Glutamatergic neuron (in vitro differentiated cells): ENCODE data around the gene FGFR1OP2. TPM values are rescaled to one million over a fixed set of nuclear protein-coding genes. Genes with fewer than 3 reads are reported as not detected.

Experiments
- DNase-seq: peaks from one replicate; pipeline ENCODE4 v3.0.0; 2022
- H3K27ac Mint-ChIP-seq: one replicate; pipeline ENCODE4 v1.8.0; 2020; ENCODE audit warnings: mild to moderate bottlenecking, mixed read lengths, inconsistent platforms; ENCODE audit not compliant: unreplicated experiment
- H3K27me3 Mint-ChIP-seq: one replicate; pipeline ENCODE4 v1.8.0; 2020; ENCODE audit warnings: mild to moderate bottlenecking, moderate library complexity, mixed read lengths, inconsistent platforms; ENCODE audit not compliant: unreplicated experiment
- H3K36me3 Mint-ChIP-seq: one replicate; pipeline ENCODE4 v1.8.0; 2020; ENCODE audit warnings: mild to moderate bottlenecking, mixed read lengths, inconsistent platforms; ENCODE audit not compliant: unreplicated experiment
- H3K4me1 Mint-ChIP-seq: one replicate; pipeline ENCODE4 v1.8.0; 2020; ENCODE audit warnings: mild to moderate bottlenecking, low read depth, mixed read lengths, inconsistent platforms; ENCODE audit not compliant: unreplicated experiment
- H3K4me3 Mint-ChIP-seq: one replicate; pipeline ENCODE4 v1.8.0; 2020; ENCODE audit warnings: mild to moderate bottlenecking, mixed read lengths, inconsistent platforms; ENCODE audit not compliant: unreplicated experiment
- H3K9me3 Mint-ChIP-seq: one replicate; pipeline ENCODE4 v1.8.0; 2020; ENCODE audit warnings: mild to moderate bottlenecking, moderate library complexity, mixed read lengths, inconsistent platforms; ENCODE audit not compliant: unreplicated experiment
- total RNA-seq: library from RNA; stranded (reverse); fragmentation: NEBNext Ultra II Directional; extraction: Animal tissue kit (Norgen Biotek cat#: 25700); gene quantifications from one replicate; pipeline ENCODE4 v1.2.1, GENCODE V29; 2021; ENCODE audit not compliant: unreplicated experiment
- TF ChIP-seq, protein P1 (sequence below): fragments of 200-600 bp; sonication (generic); IDR thresholded peaks from one replicate; pipeline ENCODE4 v1.5.0; 2021; ENCODE audit not compliant: partially characterized antibody, unreplicated experiment

The FGFR1OP2 gene
- total RNA-seq, 1 donor from 2014 or later, result 22.1 TPM

DNA sequence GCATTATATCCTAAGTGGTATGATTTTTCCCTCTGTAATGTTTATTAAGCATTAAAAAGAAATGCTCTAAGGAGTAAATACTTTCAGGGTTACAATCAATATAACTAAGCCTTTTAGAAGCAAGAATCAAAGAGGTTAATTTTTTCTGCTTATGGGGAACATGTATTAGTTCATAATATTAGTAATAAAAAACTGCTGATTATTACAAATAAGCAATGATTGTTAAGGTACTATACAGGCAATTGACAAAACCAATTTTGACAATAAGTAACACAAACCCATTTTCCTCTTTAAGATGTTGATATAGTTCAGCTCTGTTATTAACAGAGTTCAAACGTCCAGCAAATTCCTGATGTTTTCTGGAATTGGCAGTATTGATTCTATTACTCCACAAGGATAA lies 32.2 kb upstream of the FGFR1OP2 start:
- Mint-ChIP-seq H3K27me3 (no peaks in the 10 kb centered on the region), H3K4me3 (no peak overlapping the region), H3K9me3 (peaks cover 5% of the 10 kb centered on the region), H3K27ac (no peak overlapping the region), H3K4me1 (peaks cover 6% of the 10 kb centered on the region), H3K36me3 (peaks cover 19% of the 10 kb centered on the region)
- DNase-seq, result no peak
- TF ChIP-seq, protein P1, sequence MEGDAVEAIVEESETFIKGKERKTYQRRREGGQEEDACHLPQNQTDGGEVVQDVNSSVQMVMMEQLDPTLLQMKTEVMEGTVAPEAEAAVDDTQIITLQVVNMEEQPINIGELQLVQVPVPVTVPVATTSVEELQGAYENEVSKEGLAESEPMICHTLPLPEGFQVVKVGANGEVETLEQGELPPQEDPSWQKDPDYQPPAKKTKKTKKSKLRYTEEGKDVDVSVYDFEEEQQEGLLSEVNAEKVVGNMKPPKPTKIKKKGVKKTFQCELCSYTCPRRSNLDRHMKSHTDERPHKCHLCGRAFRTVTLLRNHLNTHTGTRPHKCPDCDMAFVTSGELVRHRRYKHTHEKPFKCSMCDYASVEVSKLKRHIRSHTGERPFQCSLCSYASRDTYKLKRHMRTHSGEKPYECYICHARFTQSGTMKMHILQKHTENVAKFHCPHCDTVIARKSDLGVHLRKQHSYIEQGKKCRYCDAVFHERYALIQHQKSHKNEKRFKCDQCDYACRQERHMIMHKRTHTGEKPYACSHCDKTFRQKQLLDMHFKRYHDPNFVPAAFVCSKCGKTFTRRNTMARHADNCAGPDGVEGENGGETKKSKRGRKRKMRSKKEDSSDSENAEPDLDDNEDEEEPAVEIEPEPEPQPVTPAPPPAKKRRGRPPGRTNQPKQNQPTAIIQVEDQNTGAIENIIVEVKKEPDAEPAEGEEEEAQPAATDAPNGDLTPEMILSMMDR, result no peak

DNA sequence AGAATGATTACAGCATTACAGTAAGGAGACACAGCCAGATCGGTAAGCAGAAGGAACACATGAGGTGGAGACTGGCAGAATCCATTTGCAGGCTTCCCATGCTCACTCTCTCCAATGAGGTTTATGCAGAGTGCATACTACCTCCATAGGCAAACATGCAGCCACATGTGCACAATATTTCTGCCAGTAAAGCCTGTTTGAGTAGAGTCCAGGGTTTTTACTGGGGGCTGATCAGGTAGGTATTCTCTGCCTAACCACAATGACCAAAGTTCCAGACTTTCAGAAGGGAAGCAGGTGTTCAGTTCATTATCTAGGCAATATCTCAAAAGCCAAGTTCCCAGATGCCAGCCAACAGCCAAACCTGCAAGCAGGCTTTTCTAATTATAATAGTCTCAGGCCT lies 31.6 kb upstream of the FGFR1OP2 start:
- no peak overlapping the region for H3K4me3 Mint-ChIP-seq
- DNase-seq, result no peak
- H3K4me1 Mint-ChIP-seq, result peaks cover 6% of the 10 kb centered on the region
- peaks cover 16% of the 10 kb centered on the region for H3K36me3 Mint-ChIP-seq
- H3K27me3 Mint-ChIP-seq, result no peaks in the 10 kb centered on the region
- no peak overlapping the region for H3K27ac Mint-ChIP-seq
- peaks cover 4% of the 10 kb centered on the region for H3K9me3 Mint-ChIP-seq
- TF ChIP-seq, protein P1, result no peak

DNA sequence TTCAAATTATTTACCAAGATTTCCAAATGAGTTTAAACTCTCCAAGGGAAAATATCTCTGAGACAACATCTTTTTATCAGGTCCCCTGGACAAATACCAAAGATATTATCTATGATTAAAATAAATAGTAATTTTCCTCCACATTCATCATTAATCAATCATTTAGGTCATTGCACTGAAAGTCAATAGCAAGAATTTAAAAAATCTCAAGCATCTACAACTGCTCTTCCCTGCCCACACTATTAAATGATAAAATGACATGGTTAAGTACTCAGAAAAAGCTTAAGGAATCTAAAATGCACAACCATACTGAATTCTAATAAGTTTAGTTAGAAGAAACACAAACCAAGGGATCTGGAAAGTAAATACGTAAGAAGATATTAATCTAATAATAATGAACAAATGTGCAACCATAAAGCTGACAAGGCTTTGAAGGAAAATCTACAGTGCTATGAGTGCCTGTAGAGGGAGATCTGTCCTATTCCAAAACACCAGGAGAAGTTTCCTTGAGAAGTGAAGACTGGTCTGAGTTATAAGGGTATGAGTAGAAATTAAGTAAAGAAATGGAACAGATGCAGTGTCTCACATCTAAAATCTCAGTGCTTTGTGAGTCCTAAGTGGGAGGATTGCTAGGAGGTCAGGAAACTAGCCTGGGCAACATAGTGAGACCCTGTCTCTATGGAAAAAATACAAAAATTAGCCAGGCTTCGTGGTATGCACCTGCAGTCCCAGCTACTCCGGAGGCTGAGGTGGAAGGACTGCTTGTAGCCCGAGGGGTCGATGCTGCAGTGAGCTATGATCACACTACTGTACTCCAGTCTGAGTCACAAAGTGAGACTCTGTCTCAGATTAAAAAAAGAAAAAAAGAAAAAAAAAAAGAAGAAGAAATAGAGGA lies 19.7 kb upstream of the FGFR1OP2 start:
- TF ChIP-seq, protein P1, result no peak
- H3K27me3 Mint-ChIP-seq, result no peaks in the 10 kb centered on the region
- DNase-seq, result no peak
- H3K9me3 Mint-ChIP-seq, result no peaks in the 10 kb centered on the region
- no peaks in the 10 kb centered on the region for H3K4me1 Mint-ChIP-seq
- no peak overlapping the region for H3K27ac Mint-ChIP-seq
- no peak overlapping the region for H3K4me3 Mint-ChIP-seq
- no peaks in the 10 kb centered on the region for H3K36me3 Mint-ChIP-seq

DNA sequence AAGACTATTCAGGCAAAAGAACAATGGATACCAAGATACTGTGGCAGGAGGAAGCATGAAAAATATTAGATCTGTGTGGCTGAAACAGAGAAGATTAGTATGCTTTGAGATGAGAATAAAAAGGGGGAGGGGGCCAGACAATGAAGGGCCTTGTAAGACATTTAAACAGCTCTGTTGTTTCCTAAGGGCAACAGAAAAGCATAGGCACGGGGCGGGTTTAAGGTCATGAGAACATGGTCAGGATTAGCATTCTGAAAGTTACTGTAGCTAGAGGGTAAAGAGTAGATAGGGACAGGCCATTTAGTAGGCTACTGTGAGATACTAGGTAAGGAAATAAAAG lies 19.1 kb upstream of the FGFR1OP2 start:
- Mint-ChIP-seq H3K4me1 (no peaks in the 10 kb centered on the region), H3K9me3 (no peaks in the 10 kb centered on the region), H3K4me3 (no peak overlapping the region), H3K27me3 (no peaks in the 10 kb centered on the region), H3K27ac (no peak overlapping the region), H3K36me3 (no peaks in the 10 kb centered on the region)
- no peak for DNase-seq
- TF ChIP-seq, protein P1, result no peak

DNA sequence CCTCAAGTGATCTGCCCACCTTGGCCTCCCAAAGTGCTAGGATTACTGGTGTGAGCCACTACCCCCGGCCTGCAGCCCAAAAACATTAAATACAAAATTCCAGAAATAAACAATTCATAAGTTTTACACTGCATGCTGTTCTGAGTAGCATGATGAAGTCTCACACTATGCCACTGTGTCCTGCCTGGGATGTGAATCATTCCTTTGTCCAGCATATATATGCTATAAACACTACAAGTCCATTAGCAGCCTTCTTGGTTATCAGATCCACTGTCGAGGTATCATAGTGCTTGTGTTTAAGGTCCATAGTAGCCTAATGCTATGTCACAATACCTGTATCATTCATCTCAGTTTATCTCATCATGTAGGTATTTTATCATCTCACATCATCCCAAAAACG lies 16.4 kb upstream of the FGFR1OP2 start:
- Mint-ChIP-seq H3K27ac (no peak overlapping the region), H3K36me3 (no peaks in the 10 kb centered on the region), H3K4me3 (no peak overlapping the region), H3K4me1 (no peaks in the 10 kb centered on the region), H3K27me3 (no peaks in the 10 kb centered on the region), H3K9me3 (no peaks in the 10 kb centered on the region)
- no peak for DNase-seq
- TF ChIP-seq, protein P1, result no peak
